TTC549 (cell line): ENCODE data around the gene TOMM40L.
A peak's percentile ranks its signal among the peaks of the same experiment; 100 is the strongest.
"Not testable (repeated sequence)": the region's sequence is repeated elsewhere in the genome, so short reads cannot be mapped to it uniquely, and the experiment has no call there.

ENCODE experiments used
- FAIRE-seq: peaks from 2 replicates; lab custom pipeline; 2012; peaks lifted over from hg19 to GRCh38; lab: Jason Lieb, UNC

TOMM40L gene

GRCh38 chr1:161222175-161223019, 3.5 kb upstream of the TOMM40L start:
- FAIRE-seq, result no peak

- FAIRE-seq, result no peak
These were observed 1.8 kb upstream of the TOMM40L start for GRCh38 chr1:161223805-161224694.

- not testable (repeated sequence) for FAIRE-seq
These were observed 1.2 kb upstream of the TOMM40L start for GRCh38 chr1:161224695-161225087.

GRCh38 chr1:161225178-161225533, 704 bp upstream of the TOMM40L start:
- no peak for FAIRE-seq

GRCh38 chr1:161226320-161226711, 456 bp downstream of the TOMM40L start:
- no peak for FAIRE-seq

- FAIRE-seq, result no peak
These were observed 899 bp downstream of the TOMM40L start for GRCh38 chr1:161226759-161227158.

- peak; percentile 89 for FAIRE-seq
These were observed 1.5 kb downstream of the TOMM40L start for GRCh38 chr1:161227196-161227871.

GRCh38 chr1:161228032-161228431, 2.2 kb downstream of the TOMM40L start:
- no peak for FAIRE-seq

- FAIRE-seq, result no peak
These were observed 4.0 kb downstream of the TOMM40L start for GRCh38 chr1:161229896-161230295.

- FAIRE-seq, result no peak
These were observed 4.9 kb downstream of the TOMM40L start for GRCh38 chr1:161230762-161231161.

- no peak for FAIRE-seq
These were observed 7.2 kb downstream of the TOMM40L start for GRCh38 chr1:161233102-161233501.

- no peak for FAIRE-seq
These were observed 10.3 kb downstream of the TOMM40L start for GRCh38 chr1:161235957-161236775.

- FAIRE-seq, result no peak
These were observed 12.2 kb downstream of the TOMM40L start, which contains the start of gene NR1I3 for GRCh38 chr1:161238039-161238473. Gene NR1I3, minus strand, starts transcription at chr1:161238203. Its CDS starts 1,638 bp downstream, at chr1:161236565.

- FAIRE-seq, result no peak
These were observed 15.8 kb downstream of the TOMM40L start for GRCh38 chr1:161241682-161242081.

- FAIRE-seq, result no peak
These were observed 16.5 kb downstream of the TOMM40L start for GRCh38 chr1:161242313-161242712.

GRCh38 chr1:161244888-161245287, 19.0 kb downstream of the TOMM40L start:
- no peak for FAIRE-seq

GRCh38 chr1:161250100-161250499, 24.2 kb downstream of the TOMM40L start:
- FAIRE-seq, result not testable (repeated sequence)

GRCh38 chr1:161250829-161251228, 25.0 kb downstream of the TOMM40L start:
- FAIRE-seq, result no peak

- FAIRE-seq, result no peak
These were observed 25.7 kb downstream of the TOMM40L start for GRCh38 chr1:161251579-161251978.

GRCh38 chr1:161255302-161255701, 29.4 kb downstream of the TOMM40L start:
- FAIRE-seq, result not testable (repeated sequence)

- FAIRE-seq, result not testable (repeated sequence)
These were observed 30.2 kb downstream of the TOMM40L start for GRCh38 chr1:161255955-161256520.
